ENCODE results near the gene PARP9. TPM values are rescaled to one million over a fixed set of nuclear protein-coding genes. Genes with fewer than 3 reads are reported as not detected.

Gene PARP9
- 14.0 and 22.8 TPM in 2 replicates for total RNA-seq

GRCh38 chr3:122564155-122564912, at the start of gene PARP9, which contains the start of gene DTX3L:
Gene PARP9 (minus strand): TSS chr3:122564300. CDS start chr3:122559620, 4,680 bp downstream.
Gene DTX3L (plus strand): TSS chr3:122564338. CDS start chr3:122564427, 89 bp downstream.

DNA sequence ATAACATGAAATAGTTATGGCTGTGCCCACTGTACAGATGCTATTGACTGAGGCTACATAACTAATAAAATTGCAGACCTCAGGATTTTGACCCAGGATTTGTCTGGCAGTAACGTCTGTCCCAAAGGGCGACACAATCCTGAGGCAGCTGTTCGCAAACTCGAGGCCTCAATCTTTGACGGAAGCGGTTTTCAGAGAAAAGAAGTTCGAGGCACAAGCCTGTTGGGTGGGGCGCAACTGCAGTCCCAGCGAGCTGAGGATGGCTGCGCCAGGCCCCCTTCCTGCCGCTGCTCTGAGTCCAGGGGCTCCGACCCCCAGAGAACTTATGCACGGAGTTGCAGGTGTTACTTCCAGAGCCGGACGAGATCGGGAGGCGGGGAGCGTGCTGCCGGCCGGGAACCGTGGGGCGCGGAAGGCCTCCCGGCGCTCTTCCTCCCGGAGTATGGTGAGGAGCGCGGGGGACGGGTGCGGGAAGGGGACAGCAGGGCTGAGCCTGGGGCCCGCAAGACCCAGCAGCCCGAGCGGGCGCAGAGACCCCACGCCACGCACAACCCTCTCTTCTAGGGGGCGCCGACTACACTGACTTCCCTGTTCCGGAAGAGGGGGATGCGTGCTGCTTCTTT, 13.4 kb upstream of the PARP9 start, which contains the start of gene PARP15:
Gene PARP15, plus strand, starts transcription at position 242 of the 623 bp plus-strand sequence. Its CDS starts 18 bp downstream, at position 260.

GRCh38 chr3:122514123-122515019, 49.7 kb downstream of the PARP9 start, which contains the start of gene KPNA1:
Gene KPNA1 (minus strand): TSS chr3:122514939. CDS start chr3:122496565, 18,374 bp downstream.

Other genes with a start within 250 kb of the PARP9 start
- 0.89 TPM in 1 of 2 replicates, not detected in the other for gene CSTA, start 239.1 kb downstream of the PARP9 start, total RNA-seq
- 37.0 and 40.9 TPM in 2 replicates for gene MIX23, start 181.1 kb downstream of the PARP9 start, total RNA-seq
- 11.0 and 16.1 TPM in 2 replicates for gene FAM162A, start 180.1 kb downstream of the PARP9 start, total RNA-seq
- gene WDR5B, start 148.2 kb downstream of the PARP9 start, total RNA-seq: 3.9 and 6.6 TPM in 2 replicates
- gene KPNA1, start 49.4 kb downstream of the PARP9 start, total RNA-seq: 33.2 and 38.6 TPM in 2 replicates
- 12.4 and 15.4 TPM in 2 replicates for gene DTX3L, start within 50 bp of the PARP9 start, total RNA-seq
- gene PARP15, start 13.3 kb upstream of the PARP9 start, total RNA-seq: not detected in 2 replicates
- 19.0 and 23.2 TPM in 2 replicates for gene PARP14, start 116.5 kb upstream of the PARP9 start, total RNA-seq
- gene HSPBAP1, start 229.5 kb upstream of the PARP9 start, total RNA-seq: 4.0 and 9.0 TPM in 2 replicates
- 11.0 and 11.2 TPM in 2 replicates for gene SLC49A4, start 230.8 kb upstream of the PARP9 start, total RNA-seq

Measured in myometrial cell (primary cell).